Natural killer cell (primary cell): Measurements from ENCODE around the gene TANC1. TPM values are rescaled to one million over a fixed set of nuclear protein-coding genes. Genes with fewer than 3 reads are reported as not detected.

Experiments
- ATAC-seq, 3 donors: fragments of 150-1000 bp in 2 of 3; fragments of 200-7000 bp in 1 of 3; cut with Tn5 transposase; 1 replicate in 1 of 3; 2 replicates in 2 of 3; pipeline ENCODE4 v1.10.0; 2021; ENCODE audit warnings: mild to moderate bottlenecking in 2 of 3, moderate library complexity in 2 of 3
- DNase-seq, 2 donors: peaks; one replicate each; pipeline versions ENCODE4 v3.0.0 to v3.0.0-alpha.2; 2013 to 2021; ENCODE audit warnings: mixed read lengths in 1 of 2
- H3K27ac ChIP-seq: one replicate; pipeline ENCODE4 v1.5.1; 2013; ENCODE audit warnings: mild to moderate bottlenecking, low read length
- H3K27me3 ChIP-seq: one replicate; pipeline ENCODE4 v1.6.1; 2013; ENCODE audit warnings: low read length; ENCODE audit not compliant: control insufficient read depth, insufficient read depth
- H3K36me3 ChIP-seq: one replicate; pipeline ENCODE4 v1.6.1; 2013; ENCODE audit warnings: low read length; ENCODE audit not compliant: control insufficient read depth, insufficient read depth
- H3K4me1 ChIP-seq: one replicate; pipeline ENCODE4 v1.6.1; 2013; ENCODE audit warnings: low read length; ENCODE audit not compliant: control insufficient read depth, insufficient read depth
- H3K4me3 ChIP-seq: one replicate; pipeline ENCODE4 v1.5.1; 2013; ENCODE audit warnings: low read length
- H3K9me3 ChIP-seq: one replicate; pipeline ENCODE4 v1.6.1; 2013; ENCODE audit warnings: low read length; ENCODE audit not compliant: control insufficient read depth, insufficient read depth
- H3K27ac Mint-ChIP-seq, 2 donors: one replicate each; pipeline ENCODE4 v1.8.0; 2022; ENCODE audit warnings: mild to moderate bottlenecking in 2 of 2, mixed read lengths in 2 of 2, moderate library complexity in 1 of 2
- H3K27me3 Mint-ChIP-seq, 2 donors: one replicate each; pipeline ENCODE4 v1.8.0; 2022; ENCODE audit warnings: low read depth in 2 of 2, mixed read lengths in 2 of 2
- H3K36me3 Mint-ChIP-seq: one replicate; pipeline ENCODE4 v1.8.0; 2022; ENCODE audit warnings: mixed read lengths
- H3K4me1 Mint-ChIP-seq, 2 donors: one replicate each; pipeline ENCODE4 v1.8.0; 2022; ENCODE audit warnings: mixed read lengths in 2 of 2
- H3K4me3 Mint-ChIP-seq: one replicate; pipeline ENCODE4 v1.8.0; 2022; ENCODE audit warnings: mild to moderate bottlenecking, moderate library complexity, mixed read lengths
- H3K9me3 Mint-ChIP-seq, 2 donors: one replicate each; pipeline ENCODE4 v1.8.0; 2022; ENCODE audit warnings: mixed read lengths in 2 of 2
- WGBS: methylation state at CpG from one replicate; pipeline ENCODE4 v1.1.7; 2013; ENCODE audit warnings: missing lambda C conversion rate; ENCODE audit not compliant: insufficient coverage; 5-methylcytosine and 5-hydroxymethylcytosine counted together
- intact Hi-C: fragments of 100-400 bp; cut with micrococcal nuclease; formaldehyde crosslinking; loops from one replicate; pipeline ENCODE4 v1.14.2; 2022
- total RNA-seq, 4 donors: library from RNA; stranded (reverse); fragments of 120-200 nt in 1 of 4; gene quantifications; one replicate each; pipeline versions ENCODE4 v1.2.3 to v1.2.4, GENCODE V29; 2013 to 2022
- TF ChIP-seq, protein P1 (sequence below): fragments of 200-600 bp; IDR thresholded peaks from one replicate; pipeline ENCODE4 v1.8.0; 2022; ENCODE audit warnings: antibody characterized with exemption

TANC1 gene
- total RNA-seq, 3 donors from 2014 or later (not counting 1 experiment from before 2014, with no cell fraction given), result 0.82 to 4.2 (median 1.1) TPM

- 100% methylated on average over 1 of the region's 3 CpGs for WGBS
- Histone ChIP-seq H3K9me3 (no peaks in the 10 kb centered on the region), H3K27ac (no peak overlapping the region), H3K27me3 (no peaks in the 10 kb centered on the region), H3K4me1 (no peaks in the 10 kb centered on the region), H3K36me3 (no peaks in the 10 kb centered on the region), H3K4me3 (no peak overlapping the region)
- Mint-ChIP-seq H3K27me3 (peaks cover 0 to 4% of the 10 kb centered on the region in 2 donors), H3K9me3 (no peaks in the 10 kb centered on the region), H3K27ac (no peak overlapping the region), H3K4me3 (no peak overlapping the region), H3K36me3 (no peaks in the 10 kb centered on the region), H3K4me1 (no peaks in the 10 kb centered on the region)
- ATAC-seq (no peak), DNase-seq (no peak)
- TF ChIP-seq, protein P1, sequence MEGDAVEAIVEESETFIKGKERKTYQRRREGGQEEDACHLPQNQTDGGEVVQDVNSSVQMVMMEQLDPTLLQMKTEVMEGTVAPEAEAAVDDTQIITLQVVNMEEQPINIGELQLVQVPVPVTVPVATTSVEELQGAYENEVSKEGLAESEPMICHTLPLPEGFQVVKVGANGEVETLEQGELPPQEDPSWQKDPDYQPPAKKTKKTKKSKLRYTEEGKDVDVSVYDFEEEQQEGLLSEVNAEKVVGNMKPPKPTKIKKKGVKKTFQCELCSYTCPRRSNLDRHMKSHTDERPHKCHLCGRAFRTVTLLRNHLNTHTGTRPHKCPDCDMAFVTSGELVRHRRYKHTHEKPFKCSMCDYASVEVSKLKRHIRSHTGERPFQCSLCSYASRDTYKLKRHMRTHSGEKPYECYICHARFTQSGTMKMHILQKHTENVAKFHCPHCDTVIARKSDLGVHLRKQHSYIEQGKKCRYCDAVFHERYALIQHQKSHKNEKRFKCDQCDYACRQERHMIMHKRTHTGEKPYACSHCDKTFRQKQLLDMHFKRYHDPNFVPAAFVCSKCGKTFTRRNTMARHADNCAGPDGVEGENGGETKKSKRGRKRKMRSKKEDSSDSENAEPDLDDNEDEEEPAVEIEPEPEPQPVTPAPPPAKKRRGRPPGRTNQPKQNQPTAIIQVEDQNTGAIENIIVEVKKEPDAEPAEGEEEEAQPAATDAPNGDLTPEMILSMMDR, result no peak
- intact Hi-C loops, result no loop called here
Measured at GRCh38 chr2:159051133-159051532, 82.7 kb downstream of the TANC1 start.

- Histone ChIP-seq H3K9me3 (no peaks in the 10 kb centered on the region), H3K27me3 (no peaks in the 10 kb centered on the region), H3K4me1 (no peaks in the 10 kb centered on the region), H3K27ac (no peak overlapping the region), H3K4me3 (no peak overlapping the region), H3K36me3 (no peaks in the 10 kb centered on the region)
- Mint-ChIP-seq H3K4me3 (no peak overlapping the region), H3K4me1 (no peaks in the 10 kb centered on the region), H3K27me3 (peaks cover 0 to 4% of the 10 kb centered on the region in 2 donors), H3K27ac (no peak overlapping the region), H3K36me3 (no peaks in the 10 kb centered on the region), H3K9me3 (no peaks in the 10 kb centered on the region)
- WGBS, result 88% methylated on average over 5 of the region's 5 CpGs
- TF ChIP-seq, protein P1, result no peak
- intact Hi-C loops, result no loop called here
- ATAC-seq, result no peak
- DNase-seq, result no peak
Measured at GRCh38 chr2:159051661-159052060, 83.2 kb downstream of the TANC1 start.

- H3K4me3 Mint-ChIP-seq, result no peak overlapping the region
Measured at GRCh38 chr2:159052157-159052601, 83.7 kb downstream of the TANC1 start.

More at GRCh38 chr2:159052157-159052601, 83.7 kb downstream of the TANC1 start:
- H3K27me3 Mint-ChIP-seq, result peaks cover 0 to 2% of the 10 kb centered on the region in 2 donors
- Histone ChIP-seq H3K4me3 (no peak overlapping the region), H3K27ac (no peak overlapping the region), H3K36me3 (no peaks in the 10 kb centered on the region), H3K4me1 (no peaks in the 10 kb centered on the region), H3K9me3 (no peaks in the 10 kb centered on the region), H3K27me3 (no peaks in the 10 kb centered on the region)
- H3K4me1 Mint-ChIP-seq, result no peaks in the 10 kb centered on the region
- intact Hi-C loops, result no loop called here
- no peaks in the 10 kb centered on the region for H3K36me3 Mint-ChIP-seq
- no peaks in the 10 kb centered on the region for H3K9me3 Mint-ChIP-seq
- 95% methylated on average over 3 of the region's 5 CpGs for WGBS
- TF ChIP-seq, protein P1, result no peak
- H3K27ac Mint-ChIP-seq, result no peak overlapping the region
- ATAC-seq (no peak), DNase-seq (no peak)
